Cerebellar cortex (tissue), 1 donor: ENCODE data around the gene SLC33A1.
A peak's percentile ranks its signal among the peaks of the same experiment; 100 is the strongest.
"Not testable (repeated sequence)": the region's sequence is repeated elsewhere in the genome, so short reads cannot be mapped to it uniquely, and the experiment has no call there.

ENCODE experiments used
- DNase-seq: peaks from one replicate; pipeline ENCODE4 v3.0.0-alpha.2; 2015; ENCODE audit warnings: low spot score

The SLC33A1 gene

DNA sequence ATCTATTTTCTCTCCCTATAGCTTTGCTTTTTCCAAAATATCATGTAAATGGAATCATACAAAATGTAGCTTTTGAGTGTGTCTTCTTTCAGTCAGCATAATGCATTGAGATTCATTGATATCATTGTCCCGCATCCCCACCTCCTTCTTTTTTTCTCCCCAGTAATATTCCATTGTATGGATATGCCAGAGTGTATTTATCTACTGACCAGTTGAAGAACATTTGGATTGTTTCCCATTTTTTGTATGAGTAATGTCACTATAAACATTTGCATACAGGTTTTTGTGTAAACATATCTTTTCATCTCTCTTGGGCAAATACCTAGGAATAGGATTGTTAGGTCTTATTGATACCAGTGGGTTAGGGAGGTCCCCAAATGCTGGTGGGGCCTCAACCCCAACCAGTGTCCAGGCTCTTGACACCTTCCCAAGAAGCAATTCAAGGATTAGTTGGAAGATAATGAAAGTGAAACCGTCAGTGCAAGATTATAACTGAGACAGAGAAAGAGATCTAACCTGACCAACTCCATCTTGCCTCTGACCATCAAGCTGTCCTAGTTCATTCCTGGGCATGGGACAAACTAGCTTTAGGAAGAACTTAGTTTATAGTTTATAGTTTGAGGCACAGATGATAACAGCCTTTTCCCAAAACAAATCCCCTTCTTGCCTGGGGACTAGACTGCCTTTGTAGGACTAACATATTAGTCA lies 7.4 kb upstream of the SLC33A1 start:
- no peak for DNase-seq

DNA sequence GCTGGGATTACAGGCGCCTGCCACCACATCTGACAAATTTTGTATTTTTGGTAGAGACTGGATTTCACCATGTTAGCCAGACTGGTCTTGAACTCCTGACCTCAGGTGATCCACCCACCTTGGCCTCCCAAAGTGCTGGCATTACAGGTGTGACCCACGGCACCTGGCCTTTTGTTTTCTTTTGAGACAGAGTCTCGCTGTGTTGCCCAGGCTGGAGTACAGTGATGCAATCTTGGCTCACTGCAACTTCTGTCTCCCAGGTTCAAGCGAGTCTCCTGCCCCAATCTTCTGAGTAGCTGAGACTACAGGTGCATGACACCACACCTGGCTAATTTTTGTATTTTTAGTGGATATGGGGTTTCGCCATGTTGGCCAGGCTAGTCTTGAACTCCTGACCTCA lies 6.2 kb upstream of the SLC33A1 start:
- DNase-seq = not testable (repeated sequence)

DNA sequence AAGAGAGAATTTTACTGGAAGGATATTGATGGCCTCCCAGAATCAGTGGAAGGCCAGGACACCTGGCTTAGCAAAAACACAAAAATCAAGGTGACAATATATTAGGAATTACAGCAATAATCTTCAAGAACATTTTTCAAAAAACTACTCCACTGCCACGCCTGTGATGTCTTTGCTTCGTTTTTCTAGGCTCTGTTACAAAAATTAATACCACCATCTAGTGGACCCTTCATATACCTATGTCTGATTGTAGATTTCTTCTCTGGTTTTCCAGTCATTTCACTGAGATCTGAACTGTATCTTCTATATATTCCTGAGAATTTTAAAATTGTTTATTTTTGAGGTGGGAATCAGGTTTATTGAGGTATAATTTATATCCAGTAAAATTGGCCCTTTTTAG lies 5.6 kb upstream of the SLC33A1 start:
- DNase-seq = no peak

DNA sequence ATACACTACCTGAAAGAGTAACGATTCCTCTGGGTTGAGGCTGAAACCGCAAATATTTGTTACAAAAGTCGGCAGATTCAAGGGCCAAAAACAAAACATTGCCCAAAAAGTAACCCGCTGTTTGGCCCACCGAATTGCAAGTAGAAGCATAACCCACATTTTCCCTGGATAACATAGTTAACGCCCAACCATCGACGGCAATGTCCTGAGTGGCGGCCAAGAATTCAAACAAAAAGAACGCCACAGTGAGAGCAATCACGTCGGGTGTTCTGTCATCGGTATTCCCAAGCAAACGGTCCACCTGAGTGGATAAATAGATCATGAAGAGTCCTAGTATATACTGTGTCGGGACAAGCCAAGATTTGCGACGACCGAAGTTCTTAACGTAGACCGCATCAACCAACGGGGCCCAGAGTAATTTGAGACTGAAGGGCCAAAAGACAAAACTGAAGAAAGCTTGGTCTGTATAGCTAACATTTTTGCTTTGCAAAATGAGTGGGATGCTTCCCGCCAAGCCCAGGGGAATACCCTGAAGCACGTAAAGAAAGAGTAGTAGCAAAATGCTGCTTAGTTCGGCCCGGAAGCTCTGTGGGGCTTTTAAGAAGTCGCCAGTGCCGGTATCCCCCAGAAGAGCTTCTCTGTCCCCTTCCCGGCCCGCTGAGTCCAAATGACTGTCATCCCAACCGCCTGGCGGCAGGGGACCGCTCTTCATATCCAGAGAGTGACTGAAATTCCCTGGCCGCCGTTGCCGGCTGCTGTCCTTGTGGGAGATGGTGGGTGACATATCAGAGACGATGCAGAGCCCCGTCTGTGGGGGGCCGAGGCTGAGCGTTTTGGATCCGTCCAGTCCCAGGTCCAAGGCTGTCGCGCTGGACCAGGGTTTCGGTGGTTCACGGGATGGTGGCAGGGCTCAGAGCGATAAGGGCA lies 750 bp downstream of the SLC33A1 start:
- DNase-seq = no peak

DNA sequence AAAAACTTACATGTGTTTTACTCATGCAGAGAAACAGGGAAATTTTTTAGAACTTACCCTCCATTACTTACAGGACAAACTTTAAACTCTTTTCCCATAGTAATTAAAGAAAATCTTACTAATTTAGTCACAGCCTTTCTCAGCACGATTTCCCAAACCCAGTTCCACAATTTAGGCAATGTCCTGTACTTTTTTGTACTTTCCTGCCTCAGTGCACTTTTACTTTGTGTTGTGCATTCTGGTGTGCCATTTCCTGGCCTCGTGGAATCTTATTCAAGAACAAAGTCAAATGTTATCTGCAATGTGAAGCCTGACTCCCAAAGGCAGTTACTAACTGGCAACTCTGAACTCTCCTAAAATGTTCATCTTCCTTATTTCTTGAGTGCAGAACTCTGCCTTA lies 1.9 kb downstream of the SLC33A1 start:
- no peak for DNase-seq

DNA sequence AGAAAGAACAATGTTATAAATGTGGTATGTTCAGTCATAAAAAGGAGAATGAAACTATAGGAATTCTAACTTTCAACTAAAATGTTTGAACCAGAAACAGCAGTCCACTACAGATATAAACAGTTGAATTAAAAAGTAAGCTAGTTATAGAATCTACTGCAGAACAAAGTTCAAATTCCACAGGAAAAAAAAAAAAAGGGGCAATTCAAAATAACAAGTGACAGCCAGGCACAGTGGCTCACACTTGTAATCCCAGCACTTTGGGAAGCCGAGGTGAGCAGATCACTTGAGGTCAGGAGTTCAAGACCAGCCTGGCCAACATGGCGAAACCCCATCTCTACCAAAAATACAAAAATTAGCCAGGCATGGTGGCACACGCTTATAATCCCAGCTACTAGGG lies 4.8 kb downstream of the SLC33A1 start:
- DNase-seq = not testable (repeated sequence)

DNA sequence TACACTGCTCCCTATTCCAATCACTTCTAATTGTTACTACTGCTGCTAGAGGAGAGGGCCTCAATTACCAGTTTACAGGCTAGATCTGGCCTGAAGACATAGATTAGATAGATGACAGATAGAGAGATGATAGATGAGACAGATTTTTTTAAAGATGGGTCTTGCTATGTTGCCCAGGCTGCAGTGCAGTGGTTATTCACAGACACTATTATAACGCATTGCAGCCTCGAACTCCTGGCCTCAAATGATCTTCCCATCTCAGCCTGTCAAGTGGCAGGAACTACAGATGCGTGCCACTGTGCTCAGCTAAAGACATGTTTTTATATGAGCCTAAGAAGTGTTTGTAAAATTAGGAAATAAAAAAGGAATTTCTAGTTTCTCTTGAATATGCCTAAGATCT lies 6.2 kb downstream of the SLC33A1 start:
- DNase-seq = no peak

DNA sequence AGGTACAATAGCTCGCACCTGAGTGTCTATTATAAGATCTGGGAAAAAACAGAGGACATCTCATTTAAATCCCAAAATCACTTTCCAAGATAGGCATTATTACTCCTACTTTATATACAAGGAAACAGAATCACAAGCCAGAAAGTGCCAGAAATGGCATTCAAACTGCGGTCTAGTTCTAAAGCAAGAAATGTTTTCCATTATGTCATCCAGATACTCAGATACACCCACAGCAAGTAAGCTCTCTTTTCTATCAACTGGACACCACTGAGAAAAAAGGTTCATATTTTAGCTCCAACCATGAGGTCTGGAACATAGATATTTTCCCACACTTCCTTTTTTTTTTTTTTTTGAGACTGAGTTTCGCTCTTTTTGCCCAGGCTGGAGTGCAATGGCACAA lies 8.1 kb downstream of the SLC33A1 start:
- no peak for DNase-seq

DNA sequence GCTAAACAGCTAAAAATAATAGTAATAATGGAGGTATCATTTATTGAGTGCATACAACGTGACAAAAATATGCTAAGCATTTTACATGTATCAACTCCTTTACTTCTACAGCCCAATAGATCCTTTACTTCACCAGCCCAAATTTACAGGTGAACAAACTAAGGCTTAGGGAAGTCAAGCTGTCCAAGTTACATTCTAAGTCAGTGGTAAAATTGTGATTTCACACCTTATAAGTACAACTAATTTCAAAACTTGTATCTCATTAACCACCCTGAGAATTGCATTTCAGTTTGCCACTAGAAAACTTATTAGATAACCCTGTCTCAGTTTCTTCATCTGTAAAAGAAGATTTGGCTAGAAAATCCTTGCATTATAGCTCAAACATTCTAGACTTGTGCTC lies 10.7 kb downstream of the SLC33A1 start:
- no peak for DNase-seq

DNA sequence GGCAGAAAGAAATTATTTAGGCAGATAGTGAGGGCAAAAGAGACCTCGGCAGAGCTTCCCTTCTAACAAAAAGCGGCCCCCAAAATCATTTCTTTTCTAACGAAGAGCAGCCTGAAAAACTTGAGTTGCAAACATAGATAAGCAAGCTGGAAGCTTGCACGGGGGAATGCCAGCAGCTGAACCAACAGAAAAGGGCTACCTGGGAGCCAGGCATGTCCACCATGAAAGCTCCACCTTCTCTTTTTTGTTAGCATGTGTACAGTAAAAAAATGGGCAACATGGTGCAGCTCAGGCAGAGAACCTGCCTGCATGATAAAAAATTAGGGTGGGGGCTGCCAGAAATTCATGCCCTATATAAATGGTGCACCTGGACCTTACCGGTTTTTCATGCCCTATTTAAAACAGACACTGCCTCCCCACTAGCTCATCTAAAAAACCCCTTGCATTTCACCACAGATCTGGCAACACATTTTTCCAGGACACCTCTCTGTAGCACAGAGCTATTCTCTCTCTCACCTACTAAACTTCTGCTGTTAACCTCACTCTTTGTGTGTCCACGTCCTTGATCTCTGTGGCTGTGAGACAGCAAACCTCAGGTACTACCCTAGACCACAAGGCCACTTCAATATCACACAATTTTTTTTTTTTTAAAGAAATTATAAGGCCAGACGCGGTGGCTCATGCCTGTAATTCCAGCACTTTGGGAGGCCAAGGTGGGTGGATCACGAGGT lies 18.7 kb downstream of the SLC33A1 start:
- no peak for DNase-seq

DNA sequence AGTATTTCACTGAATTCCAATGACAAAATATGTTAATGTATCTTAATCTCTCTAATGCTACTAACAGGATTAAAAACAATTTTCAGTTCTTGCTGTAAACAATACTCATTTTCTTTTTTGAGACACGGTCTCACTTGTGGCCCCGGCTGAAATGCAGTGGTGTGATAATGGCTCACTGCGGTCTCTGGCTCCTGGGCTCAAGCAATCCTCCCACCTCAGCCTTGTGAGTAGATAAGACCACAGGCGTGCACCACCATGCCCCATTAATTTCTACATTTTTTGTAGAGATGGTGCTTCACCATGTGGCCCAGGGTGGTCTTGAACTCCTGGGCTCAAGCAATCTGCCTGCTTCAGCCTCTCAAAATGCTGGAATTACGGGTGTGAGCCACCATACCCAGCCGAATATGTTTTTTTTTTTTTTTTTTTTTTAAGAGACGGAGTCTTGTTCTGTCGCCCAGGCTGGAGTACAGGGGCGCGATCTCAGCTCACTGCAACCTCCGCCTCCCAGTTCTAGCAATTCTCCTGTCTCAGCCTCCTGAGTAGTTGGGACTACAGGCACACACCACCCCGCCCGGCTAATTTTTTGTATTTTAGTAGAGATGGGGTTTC lies 25.6 kb downstream of the SLC33A1 start:
- not testable (repeated sequence) for DNase-seq

DNA sequence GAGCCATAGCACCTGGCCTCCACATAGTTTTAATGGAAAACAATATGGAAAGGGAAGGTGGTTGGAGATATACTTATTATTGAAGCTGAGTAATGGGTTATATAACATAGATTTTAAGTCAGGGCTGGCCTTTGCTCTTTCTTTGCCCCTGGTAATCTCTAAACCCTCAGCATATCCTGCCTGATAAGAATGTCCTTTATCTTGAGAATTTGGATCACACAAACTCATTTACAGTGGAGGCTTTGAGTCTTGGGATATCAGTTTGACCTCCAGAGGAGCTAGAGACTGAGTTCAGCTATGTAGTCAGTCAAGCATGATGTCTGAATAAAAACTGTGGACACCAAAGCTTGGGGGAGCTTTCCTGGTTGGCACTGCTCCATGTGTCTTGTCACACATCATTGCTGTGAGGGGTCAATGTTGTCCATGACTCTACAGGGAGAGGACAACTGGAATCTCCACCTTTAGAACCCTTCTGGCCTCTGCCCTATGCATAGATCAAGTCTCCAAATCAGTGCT lies 39.1 kb downstream of the SLC33A1 start:
- DNase-seq = no peak

DNA sequence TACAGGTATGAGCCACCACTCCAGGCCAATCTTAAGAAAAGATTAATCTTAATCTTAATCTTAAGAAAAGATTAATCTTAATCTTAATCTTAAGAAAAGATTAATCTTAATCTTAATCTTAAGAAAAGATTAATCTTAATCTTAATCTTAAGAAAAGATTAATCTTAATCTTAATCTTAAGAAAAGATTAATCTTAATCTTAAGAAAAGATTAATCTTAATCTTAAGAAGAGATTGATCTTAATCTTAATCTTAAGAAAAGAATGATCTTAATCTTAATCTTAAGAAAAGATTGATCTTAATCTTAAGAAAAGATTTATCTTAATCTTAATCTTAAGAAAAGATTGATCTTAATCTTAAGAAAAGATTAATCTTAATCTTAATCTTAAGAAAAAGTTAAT lies 41.0 kb downstream of the SLC33A1 start:
- not testable (repeated sequence) for DNase-seq

DNA sequence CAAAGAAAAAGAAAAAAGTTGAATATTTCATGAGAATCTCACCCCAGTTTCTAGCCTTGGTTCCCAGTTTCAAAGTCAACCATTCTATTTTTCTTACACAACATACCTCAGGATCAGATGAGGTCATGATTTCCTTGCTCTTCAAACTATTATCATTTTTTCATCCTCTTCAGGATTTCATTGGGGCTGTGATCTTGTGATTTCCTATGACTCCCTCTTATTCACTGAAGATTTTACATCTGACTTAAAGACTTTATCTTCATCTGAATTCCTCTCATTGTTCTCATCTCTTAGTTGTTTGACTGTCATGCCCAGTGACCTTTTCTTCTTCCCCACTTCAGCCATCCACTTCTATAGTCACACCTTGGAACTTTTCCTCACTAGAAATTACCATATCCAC lies 45.0 kb downstream of the SLC33A1 start:
- no peak for DNase-seq

DNA sequence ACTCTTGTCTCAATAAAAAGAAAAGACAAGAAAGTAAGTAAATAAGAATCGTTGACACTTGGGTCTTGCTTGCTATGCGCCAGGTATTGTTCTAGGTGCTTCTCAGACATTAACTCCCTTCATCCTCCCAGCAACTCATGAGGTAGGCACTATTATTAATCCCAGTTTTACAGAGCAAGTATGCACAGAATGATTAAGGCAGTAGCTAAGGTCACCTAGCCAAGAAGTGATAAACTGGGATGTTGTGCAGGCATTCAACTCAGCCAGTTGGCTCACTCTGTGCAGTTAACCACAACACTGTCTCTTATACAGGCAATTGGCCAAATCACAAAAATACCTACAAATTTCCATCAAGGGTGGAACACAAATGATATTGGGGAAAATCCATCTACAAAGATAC lies 46.4 kb downstream of the SLC33A1 start:
- no peak for DNase-seq

DNA sequence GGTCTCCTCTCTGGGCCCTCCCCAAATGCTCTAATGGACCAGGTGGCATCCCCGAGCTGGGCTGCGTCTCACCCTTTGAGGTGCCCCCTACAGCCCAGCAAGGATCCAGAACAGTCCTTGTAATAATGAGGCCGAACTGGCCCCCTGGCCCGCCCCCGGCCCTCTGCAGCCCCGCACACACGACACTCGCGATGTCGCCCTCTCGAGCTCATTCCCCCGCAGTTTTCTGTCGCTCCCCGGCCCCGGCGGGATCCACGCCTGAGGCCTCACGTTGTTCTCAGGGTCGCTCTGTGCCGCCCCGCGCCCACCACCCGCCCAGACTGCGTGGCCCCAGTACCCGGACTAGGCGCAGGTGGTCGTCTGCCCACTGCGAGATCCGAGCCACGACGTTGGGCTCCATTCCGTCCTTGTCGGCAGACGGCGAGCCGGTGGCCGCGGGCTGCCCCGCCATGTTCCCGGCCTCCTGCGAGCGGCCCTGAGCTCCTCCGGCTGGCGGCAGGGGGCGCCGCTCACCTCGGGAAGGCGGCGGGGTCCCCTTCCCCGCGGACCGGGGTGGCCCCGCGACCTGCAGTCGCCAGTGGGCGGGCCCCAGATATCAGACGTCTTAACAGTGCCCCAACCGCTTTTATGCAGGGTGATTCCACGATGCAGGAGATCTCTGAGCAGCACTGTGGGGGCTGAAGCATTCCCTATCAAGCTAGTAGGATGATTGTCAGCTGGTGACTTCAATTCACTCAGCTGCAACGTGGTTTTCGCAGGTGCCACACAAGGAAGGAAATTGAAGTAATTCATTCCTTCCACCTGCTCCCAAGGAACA lies 48.2 kb downstream of the SLC33A1 start, which contains the start of gene C3orf33:
C3orf33 (minus strand) TSS at position 477 of the 817 bp plus-strand sequence; CDS start at position 451, 26 bp downstream.
- DNase-seq = peak; percentile 65

DNA sequence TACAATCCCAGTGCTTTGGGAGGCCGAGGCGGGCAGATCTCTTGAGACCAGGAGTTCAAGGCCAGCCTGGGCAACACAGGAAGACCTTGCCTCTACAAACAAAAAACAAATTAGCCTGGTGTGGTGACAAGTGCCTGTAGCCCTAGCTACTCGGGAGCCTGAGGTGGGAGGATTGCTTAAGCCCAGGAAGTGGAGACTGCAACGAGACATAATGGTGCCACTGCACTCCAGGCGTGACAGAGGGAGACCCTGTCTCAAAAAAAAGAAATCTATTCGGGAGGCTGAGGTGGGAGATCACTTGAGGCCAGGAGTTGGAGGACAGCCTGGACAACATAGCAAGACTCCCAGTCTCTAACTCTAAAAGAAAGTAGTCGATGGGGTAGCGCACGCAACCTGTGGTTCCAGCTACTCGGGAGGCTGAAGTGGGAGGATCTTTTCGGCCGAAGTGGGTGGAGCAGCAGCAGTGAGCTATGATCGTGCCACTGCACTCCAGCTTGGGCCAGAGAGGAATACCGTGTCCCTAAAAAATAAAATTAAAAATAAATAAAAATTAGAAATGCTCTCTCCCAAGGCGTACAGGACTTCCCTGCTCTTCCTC lies 48.9 kb downstream of the SLC33A1 start:
- DNase-seq = no peak

DNA sequence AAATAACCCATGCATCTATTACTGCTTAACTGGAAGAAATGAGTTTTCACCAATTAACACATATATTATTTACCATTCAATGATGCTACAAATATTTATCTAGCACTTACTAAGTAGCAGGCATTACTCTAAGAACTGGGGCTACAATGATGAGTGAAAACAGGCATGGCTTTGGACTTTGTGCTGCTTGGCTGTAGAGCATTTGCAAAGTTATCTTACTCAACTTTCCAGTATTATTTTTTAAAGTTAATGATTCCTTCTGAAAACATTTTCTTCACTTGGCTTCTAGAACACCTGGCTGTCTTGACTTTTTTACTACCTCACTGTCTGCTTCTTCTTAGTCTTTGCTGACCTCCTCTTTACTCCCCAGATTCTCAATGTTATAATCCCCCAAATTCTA lies 49.9 kb downstream of the SLC33A1 start:
- DNase-seq = no peak

DNA sequence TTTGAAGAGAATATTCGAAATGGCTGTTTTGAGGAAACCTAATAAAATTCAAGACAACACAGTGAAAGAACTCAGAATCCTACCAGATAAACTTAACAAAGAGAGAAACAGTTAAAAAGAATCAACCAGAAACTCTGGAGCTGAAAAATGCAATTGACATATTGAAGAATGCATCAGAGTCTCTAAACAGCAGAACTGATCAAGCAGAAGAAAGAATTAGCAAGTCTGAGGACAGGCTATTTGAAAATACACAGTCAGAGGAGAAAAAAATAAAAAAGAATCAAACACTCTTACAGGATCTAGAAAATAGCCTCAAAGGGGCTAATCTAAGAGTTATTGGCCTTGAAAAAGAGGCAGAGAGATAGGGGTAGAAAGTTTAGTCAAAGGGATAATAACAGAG lies 61.7 kb downstream of the SLC33A1 start:
- no peak for DNase-seq

DNA sequence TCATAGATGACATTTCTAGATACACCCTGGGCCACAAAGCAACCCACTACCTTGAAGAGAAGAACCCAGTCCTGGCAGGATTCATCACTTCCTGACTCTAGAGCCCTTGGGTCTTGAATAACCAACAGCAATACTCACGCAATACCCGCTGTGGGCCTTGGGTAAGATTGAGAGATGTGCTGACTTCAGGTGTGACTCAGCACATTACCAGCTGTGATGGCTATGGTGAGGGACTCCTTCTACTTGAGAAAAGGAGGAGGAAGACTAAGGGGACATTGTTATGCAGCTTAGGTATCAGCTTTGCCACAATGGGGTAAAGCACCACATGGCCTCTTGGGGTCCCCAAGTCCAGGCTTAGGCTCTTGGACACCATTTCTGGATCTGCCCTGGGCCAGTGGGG lies 63.0 kb downstream of the SLC33A1 start:
- DNase-seq = no peak
